Measurements from ENCODE around the gene GRIN3A. TPM values are rescaled to one million over a fixed set of nuclear protein-coding genes. Genes with fewer than 3 reads are reported as not detected.

The GRIN3A gene
- total RNA-seq, 4 donors from 2014 or later, result 0.27 to 0.48 (median 0.37) TPM; not detected in 1

DNA sequence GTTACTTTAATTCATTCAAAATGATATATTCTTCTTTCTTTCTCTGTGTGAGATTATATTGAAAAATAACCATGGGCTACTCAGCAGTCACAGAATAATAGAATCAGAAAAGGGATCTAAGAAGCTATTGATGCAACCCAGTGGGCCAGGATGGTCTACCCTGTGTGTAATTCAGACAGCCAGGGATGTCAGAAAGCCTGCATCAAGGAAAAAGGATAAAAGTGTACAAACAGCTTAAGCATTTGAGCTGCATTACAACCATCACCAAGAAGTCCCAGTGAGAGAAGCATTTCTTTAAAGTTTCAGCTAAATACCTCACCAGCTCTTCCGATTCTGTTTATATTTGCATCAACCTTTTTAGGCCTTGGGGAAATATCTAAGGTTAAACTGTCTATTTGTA, 105.8 kb downstream of the GRIN3A start:
- Histone ChIP-seq H3K27me3 (no peaks in the 10 kb centered on the region), H3K4me1 (no peaks in the 10 kb centered on the region), H3K9me3 (no peaks in the 10 kb centered on the region), H3K27ac (no peak overlapping the region), H3K36me3 (no peaks in the 10 kb centered on the region), H3K4me3 (no peak overlapping the region)
- no peak for TF ChIP-seq POLR2A (IDR thresholded peaks at IDR 0.05)
- no peak for TF ChIP-seq CTCF (IDR thresholded peaks at IDR 0.05)
- TF ChIP-seq EP300 (IDR thresholded peaks at IDR 0.05; ENCODE audit: low read depth), result no peak
- TF ChIP-seq POLR2AphosphoS5 (IDR thresholded peaks at IDR 0.05), result no peak
- in situ Hi-C loops (cut with MboI; ENCODE audit: low pct_ligation_motif_present in 1 of 4, low pct_unique_long_range_greater_than_20kb in 1 of 4, low sequenced_read_pairs in 3 of 4) (no loop called here), intact Hi-C loops (cut with DNase I; ENCODE audit: low total_unique reads) (no loop called here)
- WGBS, 2 donors (ENCODE audit: low coverage in 1 of 2), result 76 to 91% methylated on average over 1 of the region's 1 CpG
- DNase-seq, result no peak

GRCh38 chr9:101631892-101632291, 106.6 kb downstream of the GRIN3A start:
- intact Hi-C loops (cut with DNase I; ENCODE audit: low total_unique reads) (no loop called here), in situ Hi-C loops (cut with MboI; ENCODE audit: low pct_ligation_motif_present in 1 of 4, low pct_unique_long_range_greater_than_20kb in 1 of 4, low sequenced_read_pairs in 3 of 4) (no loop called here)
- TF ChIP-seq POLR2A (IDR thresholded peaks at IDR 0.05) (no peak), CTCF (IDR thresholded peaks at IDR 0.05) (no peak), EP300 (IDR thresholded peaks at IDR 0.05; ENCODE audit: low read depth) (no peak), POLR2AphosphoS5 (IDR thresholded peaks at IDR 0.05) (no peak)
- DNase-seq, result no peak
- H3K9me3 ChIP-seq, result no peaks in the 10 kb centered on the region
- H3K27me3 ChIP-seq, result no peaks in the 10 kb centered on the region
- H3K4me1 ChIP-seq, result no peaks in the 10 kb centered on the region
- WGBS, 2 donors (ENCODE audit: low coverage in 1 of 2), result 32 to 42% methylated on average over 2 of the region's 2 CpGs
- no peaks in the 10 kb centered on the region for H3K36me3 ChIP-seq
- H3K4me3 ChIP-seq, result no peak overlapping the region
- H3K27ac ChIP-seq, result no peak overlapping the region

- in situ Hi-C loops (cut with MboI; ENCODE audit: low pct_ligation_motif_present in 1 of 4, low pct_unique_long_range_greater_than_20kb in 1 of 4, low sequenced_read_pairs in 3 of 4), result no loop called here
- no peaks in the 10 kb centered on the region for H3K9me3 ChIP-seq
- no peak overlapping the region for H3K4me3 ChIP-seq
- WGBS, 2 donors (ENCODE audit: low coverage in 1 of 2), result 75 to 77% methylated on average over 5 of the region's 5 CpGs
- H3K4me1 ChIP-seq, result no peaks in the 10 kb centered on the region
- no peaks in the 10 kb centered on the region for H3K36me3 ChIP-seq
- intact Hi-C loops (cut with DNase I; ENCODE audit: low total_unique reads), result no loop called here
- no peaks in the 10 kb centered on the region for H3K27me3 ChIP-seq
- H3K27ac ChIP-seq, result no peak overlapping the region
- no peak for DNase-seq
- no peak for TF ChIP-seq POLR2A (IDR thresholded peaks at IDR 0.05)
Measured at GRCh38 chr9:101629636-101630035, 108.8 kb downstream of the GRIN3A start.

GRCh38 chr9:101628173-101628572, 110.3 kb downstream of the GRIN3A start:
- H3K4me1 ChIP-seq, result no peaks in the 10 kb centered on the region
- no peak overlapping the region for H3K27ac ChIP-seq
- DNase-seq, result no peak
- no peaks in the 10 kb centered on the region for H3K9me3 ChIP-seq
- no peaks in the 10 kb centered on the region for H3K36me3 ChIP-seq
- TF ChIP-seq POLR2A (IDR thresholded peaks at IDR 0.05), result no peak
- TF ChIP-seq POLR2AphosphoS5 (IDR thresholded peaks at IDR 0.05), result no peak
- no peak for TF ChIP-seq EP300 (IDR thresholded peaks at IDR 0.05; ENCODE audit: low read depth)
- TF ChIP-seq CTCF (IDR thresholded peaks at IDR 0.05), result no peak
- intact Hi-C loops (cut with DNase I; ENCODE audit: low total_unique reads) (no loop called here), in situ Hi-C loops (cut with MboI; ENCODE audit: low pct_ligation_motif_present in 1 of 4, low pct_unique_long_range_greater_than_20kb in 1 of 4, low sequenced_read_pairs in 3 of 4) (no loop called here)
- H3K27me3 ChIP-seq, result no peaks in the 10 kb centered on the region
- no peak overlapping the region for H3K4me3 ChIP-seq
- 81% methylated on average over 4 of the region's 4 CpGs for WGBS, 2 donors (ENCODE audit: low coverage in 1 of 2)

DNA sequence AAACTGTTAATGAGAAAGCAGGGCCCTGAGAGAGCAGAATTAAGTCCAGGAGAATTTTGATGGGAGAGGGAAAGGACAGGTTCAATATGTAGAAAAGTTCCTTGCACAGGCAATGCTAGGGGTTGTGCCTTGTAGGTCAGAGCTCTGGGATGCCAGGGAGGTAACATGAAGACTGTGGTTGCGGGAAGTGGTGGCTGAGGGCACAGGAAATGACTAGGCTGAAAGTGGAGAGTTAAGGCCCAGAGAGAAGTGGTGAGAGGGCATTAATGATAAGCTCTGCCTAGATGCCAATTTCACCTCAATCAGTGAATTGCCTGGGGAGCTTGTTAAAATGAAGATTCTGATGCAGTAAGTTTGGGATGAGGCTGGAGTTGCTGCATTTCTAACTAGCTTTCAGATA, 112.2 kb downstream of the GRIN3A start:
- no peak for DNase-seq
- 63 to 65% methylated on average over 1 of the region's 1 CpG for WGBS, 2 donors (ENCODE audit: low coverage in 1 of 2)
- in situ Hi-C loops (cut with MboI; ENCODE audit: low pct_ligation_motif_present in 1 of 4, low pct_unique_long_range_greater_than_20kb in 1 of 4, low sequenced_read_pairs in 3 of 4), result no loop called here

More for the DNA sequence above, 112.2 kb downstream of the GRIN3A start:
- H3K27me3 ChIP-seq, result no peaks in the 10 kb centered on the region
- H3K9me3 ChIP-seq, result no peaks in the 10 kb centered on the region
- TF ChIP-seq CTCF (IDR thresholded peaks at IDR 0.05), result no peak
- TF ChIP-seq EP300 (IDR thresholded peaks at IDR 0.05; ENCODE audit: low read depth), result no peak
- TF ChIP-seq POLR2A (IDR thresholded peaks at IDR 0.05), result no peak
- no peak for TF ChIP-seq POLR2AphosphoS5 (IDR thresholded peaks at IDR 0.05)
- no peaks in the 10 kb centered on the region for H3K36me3 ChIP-seq
- no peaks in the 10 kb centered on the region for H3K4me1 ChIP-seq
- no peak overlapping the region for H3K27ac ChIP-seq
- intact Hi-C loops (cut with DNase I; ENCODE audit: low total_unique reads), result no loop called here
- H3K4me3 ChIP-seq, result no peak overlapping the region

All from transverse colon (tissue), 4 donors.